HG02642 (cell line): ENCODE measurements around the gene CABP1.
"Not testable (repeated sequence)": the region's sequence is repeated elsewhere in the genome, so short reads cannot be mapped to it uniquely, and the experiment has no call there.

Experiments used
- ATAC-seq: cut with Tn5 transposase; IDR thresholded peaks from one replicate; pipeline ENCODE4 v1.9.1; 2021; ENCODE audit warnings: mild to moderate bottlenecking; ENCODE audit not compliant: unreplicated experiment, poor library complexity

Gene CABP1

DNA sequence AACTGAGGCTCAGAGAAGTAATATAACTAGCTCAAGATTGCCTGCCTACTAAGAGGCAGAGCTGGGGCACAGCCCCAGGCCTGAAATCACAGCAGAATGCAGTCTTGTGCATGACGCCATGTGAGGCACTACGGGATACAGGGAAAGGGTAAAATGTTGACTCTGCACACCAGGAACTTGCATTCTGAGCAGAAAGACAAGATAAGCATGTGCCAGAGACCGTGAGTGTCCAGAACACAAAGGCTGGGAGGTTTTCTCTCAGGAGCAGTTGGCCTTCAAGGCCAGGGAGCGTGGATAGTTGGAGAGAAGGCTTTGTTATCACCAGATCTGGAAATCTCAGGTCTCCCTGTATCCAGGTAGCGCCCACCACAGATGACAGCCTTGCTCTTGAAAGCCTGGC is 23.3 kb downstream of the CABP1 start:
- ATAC-seq: no peak

DNA sequence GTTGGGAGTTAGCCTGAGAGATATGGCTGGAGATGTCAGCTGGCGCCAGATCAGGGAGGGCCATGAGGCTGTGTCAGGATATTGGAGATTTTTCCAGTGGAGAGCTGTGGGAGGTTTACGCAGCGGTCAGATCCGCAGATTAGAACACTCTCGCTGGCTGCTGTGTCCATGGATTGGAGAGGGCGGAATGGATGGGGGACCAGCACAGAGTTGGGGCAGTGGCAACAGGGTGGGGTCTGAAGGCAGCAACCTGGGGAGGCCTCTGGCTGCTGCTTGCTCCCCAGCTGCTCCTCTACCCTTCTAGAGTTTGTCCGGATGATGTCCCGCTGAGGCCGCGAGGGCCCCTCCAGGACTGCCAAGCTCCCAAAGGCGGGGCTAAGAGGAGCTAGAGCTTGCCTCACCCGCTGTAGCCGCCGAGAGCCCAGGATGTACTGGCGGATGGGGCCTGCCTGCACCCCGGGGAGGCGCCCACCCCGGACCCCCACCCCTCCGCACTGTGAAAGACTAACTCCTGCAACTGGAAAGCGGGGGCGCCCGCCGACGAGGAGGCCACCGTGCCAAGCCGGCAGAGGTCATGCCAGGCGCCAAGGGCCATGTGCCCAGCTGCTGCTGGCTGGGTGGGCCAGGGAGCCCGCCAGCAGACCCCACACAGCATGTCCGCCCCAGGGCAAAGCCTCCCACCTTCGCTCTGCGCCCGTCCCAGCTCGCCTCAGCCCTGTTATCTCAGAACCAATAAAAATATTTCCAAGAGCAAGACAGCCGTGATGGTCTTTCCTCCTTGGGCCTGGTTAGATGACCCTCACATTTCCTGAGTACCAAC is 26.4 kb downstream of the CABP1 start:
- ATAC-seq: no peak

DNA sequence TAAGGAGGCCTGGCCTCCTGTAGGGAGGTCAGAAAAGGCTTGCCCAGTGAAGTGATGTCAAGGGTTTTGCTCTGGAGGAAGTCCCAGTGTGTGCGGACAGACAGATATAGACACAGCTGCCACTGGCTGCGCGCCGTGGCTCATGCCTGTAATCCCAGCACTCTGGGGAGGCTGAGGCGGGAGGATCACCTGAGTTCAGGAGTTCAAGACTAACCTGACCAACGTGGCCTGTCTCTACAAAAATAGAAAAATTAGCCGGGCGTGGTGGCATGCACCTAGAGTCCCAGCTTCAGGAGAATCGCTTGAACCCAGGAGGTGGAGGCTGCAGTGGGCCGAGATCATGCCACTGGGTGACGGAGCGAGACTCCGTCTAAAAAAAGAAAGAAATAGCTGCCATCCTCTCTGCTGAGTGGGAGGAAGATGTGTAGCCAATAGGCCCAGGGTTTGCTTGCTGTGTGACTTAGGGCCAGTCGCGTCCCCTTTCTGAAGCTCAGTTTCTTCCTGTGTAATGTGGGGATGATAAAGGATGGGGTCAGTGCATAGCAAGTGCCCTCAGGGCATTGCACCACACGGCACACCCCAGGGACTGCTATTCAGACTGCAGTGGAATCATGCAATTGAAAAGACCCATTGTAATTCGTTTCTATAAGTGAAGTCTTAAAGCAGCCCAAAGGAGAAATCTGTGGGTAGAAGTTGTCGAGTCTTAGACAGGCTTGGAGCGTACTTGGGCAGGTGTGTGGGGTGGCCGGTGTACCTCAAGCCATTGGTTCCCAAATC is 27.9 kb downstream of the CABP1 start:
- ATAC-seq: no peak

DNA sequence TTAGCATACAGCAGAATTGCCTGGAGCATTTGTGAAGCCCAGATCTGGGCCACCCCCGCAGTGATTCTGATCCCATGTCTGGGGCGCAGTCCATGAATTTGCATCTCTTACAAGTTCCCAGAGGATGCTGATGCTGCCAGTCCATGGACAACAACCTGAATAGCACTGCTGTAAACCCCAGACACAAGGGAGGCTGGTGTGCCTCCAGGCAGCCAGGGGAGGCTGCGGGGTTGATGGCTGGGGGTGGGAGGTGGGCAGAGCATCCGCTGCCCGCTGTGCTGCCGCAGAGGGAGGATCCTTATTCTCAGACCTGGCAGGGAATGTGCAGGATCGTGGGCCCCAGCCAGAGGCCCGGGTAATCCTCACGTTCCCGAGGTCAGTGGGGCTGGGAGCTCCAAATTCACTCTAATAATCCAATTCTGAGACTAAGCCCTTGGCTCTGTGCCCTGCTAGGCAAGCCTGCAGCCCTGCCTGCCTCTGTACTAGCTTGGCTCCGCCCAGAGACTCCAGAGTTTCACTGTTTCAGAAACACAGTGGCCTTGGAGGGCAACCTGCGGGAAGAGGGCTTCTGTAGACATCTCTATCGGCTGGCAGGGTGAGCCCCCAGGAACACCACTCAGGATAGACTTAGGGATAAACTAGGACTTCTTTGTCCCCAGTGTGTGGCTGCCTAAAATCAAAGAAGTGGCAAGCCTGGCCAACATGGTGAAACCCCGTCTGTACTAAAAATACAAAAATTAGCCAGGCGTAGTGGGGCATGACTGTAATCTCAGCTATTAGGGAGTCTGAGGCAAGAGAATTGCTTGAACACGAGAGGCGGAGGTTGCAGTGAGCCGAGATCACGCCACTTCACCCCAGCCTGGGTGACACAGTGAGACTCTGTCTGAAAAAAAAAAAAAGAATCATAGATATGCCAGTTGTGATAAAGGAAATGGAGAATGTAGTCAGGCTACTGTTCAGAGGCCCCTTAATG is 28.7 kb downstream of the CABP1 start:
- peak; percentile 64 for ATAC-seq

DNA sequence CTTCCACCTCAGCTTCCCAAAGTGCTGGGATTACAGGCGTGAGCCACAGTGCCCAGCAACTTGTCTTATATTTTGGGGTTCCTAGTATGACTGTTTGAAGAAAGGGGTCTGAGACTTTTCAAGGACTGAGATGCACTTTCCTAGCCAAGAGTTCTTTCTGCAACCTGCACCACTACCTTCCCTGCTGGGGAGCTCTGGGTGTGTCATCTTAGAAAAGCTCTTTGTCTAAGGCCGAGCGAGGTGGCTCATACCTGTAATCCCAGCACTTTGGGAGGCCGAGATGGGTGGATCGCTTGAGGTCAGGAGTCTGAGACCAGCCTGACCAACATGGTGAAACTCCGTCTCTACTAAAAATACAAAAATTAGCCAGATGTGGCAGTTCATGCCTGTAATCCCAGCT is 29.8 kb downstream of the CABP1 start:
- ATAC-seq: not testable (repeated sequence)

DNA sequence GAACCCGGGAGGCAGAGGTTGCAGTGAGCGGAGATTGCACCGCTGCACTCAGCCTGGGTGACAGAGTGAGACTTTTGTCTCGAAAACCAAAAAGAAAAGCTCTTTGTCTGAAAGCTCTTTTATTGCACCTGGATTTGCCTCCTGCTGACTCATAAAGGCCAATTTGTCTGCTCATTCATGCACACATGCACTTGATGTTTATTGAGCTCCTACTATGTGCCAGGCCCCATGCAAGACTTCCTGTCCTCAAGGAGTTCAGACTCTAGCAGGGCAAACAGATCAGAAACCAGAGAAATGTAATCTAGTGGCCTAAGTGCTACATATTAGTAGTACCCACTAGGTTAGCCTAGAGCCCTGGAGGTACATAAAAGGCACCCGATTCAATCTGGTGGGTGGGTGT is 30.2 kb downstream of the CABP1 start:
- ATAC-seq: no peak

DNA sequence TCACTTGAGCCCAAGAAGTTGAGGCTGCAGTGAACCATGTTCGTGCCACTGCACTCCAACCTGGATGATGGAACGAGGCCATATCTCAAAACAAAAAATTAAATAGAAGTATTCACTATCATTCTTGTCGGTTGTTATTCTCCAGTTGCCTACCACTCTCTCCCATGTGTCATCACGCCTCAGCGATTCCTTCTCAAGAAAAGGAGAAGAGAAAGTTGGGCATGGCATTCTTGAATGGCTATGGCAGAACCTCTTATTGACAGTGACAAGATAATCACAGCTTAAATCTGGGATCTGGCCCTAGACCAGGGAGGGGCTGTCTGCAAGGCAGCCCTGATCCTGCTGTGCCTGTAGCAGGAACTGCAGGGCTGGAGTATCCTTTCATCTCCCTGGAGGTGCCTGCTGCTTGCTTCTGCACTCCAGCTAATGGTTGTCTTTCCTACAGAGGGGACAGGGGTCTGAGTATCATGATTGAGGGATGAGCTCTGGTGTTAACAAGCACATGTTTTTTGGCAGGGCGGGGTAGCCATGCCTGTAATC is 33.7 kb downstream of the CABP1 start:
- ATAC-seq: no peak

DNA sequence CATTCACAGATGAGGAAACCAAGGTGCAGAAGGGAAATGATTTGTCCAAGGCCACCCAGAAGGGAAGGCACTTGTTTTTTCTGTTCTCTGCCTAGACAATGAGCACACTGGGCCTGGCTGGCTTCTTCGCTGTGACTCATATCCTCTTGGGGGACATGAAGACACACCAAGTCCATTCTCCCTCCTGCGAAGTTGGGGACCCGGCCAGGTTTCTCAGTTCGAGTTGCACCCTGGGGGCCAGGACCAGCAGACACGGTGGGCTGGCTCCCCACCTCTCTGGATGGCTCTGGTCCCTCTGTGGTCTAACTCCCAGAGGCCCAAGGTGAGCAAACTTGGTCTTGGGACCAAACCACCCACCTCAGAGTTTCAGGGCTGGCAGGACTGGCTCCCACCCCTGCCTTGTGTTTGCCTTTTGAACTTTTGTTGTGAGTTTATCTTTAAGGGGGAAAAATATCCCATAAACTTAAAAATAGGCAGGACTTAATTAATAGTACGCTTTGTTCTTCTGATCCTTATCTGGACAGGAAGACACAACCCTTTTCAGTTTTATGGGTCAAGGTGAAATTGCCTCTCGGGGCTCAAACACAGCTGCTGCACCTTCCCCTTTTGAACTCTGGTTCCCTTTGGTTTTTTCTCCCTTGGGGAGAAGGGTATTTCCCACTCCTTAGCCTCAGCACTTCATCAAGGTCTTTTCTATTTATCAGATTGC is 37.5 kb downstream of the CABP1 start:
- peak; percentile 51 for ATAC-seq

DNA sequence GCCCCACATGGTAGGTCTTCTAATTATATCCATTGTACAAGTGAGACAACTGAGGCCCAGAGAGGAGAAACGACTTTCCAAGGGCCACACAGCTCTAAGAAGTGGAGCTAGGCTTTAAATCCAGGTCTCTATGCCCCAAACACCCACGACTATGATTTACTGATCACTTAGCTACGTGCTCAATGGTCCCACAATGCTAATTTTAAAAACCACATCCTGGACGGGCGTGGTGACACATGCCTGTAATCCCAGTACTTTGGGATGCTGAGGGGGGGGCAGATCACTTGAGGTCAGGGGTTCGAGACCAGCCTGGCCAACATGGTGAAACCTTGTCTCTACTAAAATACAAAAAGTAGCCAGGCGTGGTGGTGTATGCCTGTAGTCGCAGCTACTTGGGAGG is 38.1 kb downstream of the CABP1 start:
- no peak for ATAC-seq

DNA sequence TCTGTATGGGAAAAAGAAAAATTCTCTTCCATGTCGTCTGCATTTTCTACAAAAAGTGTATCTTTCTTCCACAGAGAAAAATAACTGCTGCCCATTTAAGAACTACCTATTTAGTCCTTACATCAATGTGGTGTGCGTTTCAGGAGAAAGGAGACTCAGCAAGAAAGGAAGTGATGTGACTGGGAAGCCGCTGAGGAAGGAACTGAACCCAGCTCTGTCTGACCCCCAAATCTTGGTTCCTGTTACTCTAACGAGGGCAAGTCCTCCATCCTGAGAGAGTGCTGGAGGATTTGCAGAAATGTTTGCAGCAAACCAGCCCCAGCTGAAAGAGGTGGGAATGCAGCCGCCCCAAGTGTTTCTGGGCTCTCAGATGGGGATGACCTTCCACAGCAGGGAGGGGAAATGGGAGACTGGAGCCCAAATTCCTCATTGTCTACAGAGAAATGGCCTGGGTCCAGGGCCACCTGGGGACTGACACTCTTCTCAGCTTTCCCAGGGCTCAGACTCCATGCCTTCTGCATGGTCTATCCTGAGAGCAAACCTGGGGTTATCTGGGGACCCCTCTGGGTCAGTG is 39.8 kb downstream of the CABP1 start:
- no peak for ATAC-seq

DNA sequence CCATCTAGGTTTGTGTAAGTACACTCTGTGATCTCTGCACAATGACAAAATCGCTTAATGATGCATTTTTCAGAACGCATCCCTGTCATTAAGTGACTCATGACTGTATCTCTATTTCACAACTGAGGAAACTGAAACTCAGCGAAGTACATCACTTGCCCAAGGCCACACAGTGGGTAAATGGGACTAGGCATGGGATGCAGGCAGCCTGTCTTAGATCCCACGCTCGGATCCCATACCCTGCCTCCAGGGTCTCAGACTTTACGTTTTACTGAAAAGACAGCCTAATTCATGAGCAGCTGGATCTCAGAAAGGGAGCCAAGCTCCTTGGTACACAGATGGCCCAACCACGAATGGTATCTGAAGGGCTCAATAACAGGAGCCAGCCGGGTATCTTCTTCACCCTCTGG is 44.1 kb downstream of the CABP1 start:
- ATAC-seq: no peak

DNA sequence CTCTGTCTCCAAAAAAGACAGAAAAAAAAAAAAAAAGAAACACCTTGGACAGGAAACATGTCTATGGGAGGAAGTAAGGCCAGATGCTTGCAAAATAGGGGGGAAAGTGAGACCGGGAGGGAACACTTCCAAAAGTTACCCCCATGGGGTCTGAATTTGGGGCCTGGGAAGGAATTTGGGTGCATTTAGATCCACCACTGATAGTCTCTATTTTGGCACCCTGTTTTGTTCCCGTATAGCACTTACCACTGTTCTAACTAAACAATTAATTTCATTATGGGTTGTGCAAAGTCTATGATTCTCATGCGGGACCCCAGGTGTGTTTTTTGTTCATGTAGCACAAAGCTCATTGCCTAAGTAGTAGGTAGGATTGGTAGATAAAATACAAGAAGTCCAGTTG is 45.1 kb downstream of the CABP1 start:
- no peak for ATAC-seq

DNA sequence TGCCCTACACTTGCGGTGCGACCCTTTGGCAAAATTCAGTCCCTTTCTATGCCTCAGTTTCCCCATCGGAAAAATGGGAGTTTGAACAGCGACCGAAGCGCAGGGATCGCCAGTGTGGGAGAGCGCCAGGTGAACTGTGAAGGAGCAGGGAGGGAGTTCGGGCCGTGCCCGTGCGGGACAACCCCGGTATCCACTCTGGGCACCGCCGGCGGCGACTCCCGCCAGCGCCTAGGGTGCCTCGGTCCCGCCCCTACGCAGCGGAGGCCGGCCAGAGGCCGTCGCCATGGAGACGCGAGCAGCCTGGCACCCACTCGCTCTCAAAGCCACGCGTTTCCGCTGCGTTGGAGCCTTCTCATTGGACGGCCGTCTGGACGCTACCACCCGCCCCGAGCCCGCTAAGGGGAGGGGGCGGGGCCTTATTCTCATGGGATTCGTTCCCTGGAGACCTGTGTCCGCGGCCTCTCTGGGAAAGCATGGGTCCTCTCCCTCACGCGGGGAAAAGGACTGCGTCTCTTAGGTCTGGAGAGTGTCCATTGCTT is 45.8 kb downstream of the CABP1 start:
- peak; percentile 80 for ATAC-seq

DNA sequence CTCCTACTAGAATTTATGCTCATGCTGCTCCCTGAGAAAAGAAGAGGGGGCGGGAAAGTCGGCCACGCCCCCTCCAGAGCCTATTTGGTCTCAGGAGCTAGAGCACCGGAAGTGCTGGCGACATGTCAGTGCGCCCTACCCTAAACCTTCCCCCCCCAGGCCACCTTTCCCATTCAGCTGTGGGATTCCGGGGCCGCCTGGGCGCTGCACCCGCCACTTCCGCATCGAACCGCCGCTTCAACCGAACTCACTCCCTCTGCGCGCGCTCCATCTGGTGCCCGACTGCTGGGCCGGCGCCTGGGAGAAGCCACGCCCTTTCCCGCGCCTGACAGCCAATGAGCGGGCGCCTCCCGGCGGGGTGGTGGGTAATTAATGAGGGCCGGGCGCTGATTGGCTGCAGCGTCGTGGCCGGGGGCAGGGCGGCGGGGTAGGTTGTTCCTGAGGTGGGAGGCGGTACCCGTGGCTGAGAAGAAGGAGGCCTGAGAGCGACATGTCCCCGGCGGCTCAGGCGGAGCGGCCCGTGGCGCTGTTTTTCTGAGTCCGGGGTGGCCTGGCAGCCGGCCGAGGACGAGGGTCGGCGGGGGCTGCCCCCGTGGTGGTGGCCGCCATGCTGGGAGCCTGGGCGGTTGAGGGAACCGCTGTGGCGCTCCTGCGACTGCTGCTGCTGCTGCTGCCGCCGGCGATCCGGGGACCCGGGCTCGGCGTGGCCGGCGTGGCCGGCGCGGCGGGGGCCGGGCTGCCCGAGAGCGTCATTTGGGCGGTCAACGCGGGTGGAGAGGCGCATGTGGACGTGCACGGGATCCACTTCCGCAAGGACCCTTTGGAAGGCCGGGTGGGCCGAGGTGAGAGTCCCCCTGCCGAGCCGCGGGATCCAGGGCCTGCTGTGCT is 46.5 kb downstream of the CABP1 start, which contains the start of gene MLEC:
TSS of gene MLEC (plus strand) at position 460 of the 888 bp plus-strand sequence. CDS start at position 608, 148 bp downstream.
- peak; percentile 74 for ATAC-seq

DNA sequence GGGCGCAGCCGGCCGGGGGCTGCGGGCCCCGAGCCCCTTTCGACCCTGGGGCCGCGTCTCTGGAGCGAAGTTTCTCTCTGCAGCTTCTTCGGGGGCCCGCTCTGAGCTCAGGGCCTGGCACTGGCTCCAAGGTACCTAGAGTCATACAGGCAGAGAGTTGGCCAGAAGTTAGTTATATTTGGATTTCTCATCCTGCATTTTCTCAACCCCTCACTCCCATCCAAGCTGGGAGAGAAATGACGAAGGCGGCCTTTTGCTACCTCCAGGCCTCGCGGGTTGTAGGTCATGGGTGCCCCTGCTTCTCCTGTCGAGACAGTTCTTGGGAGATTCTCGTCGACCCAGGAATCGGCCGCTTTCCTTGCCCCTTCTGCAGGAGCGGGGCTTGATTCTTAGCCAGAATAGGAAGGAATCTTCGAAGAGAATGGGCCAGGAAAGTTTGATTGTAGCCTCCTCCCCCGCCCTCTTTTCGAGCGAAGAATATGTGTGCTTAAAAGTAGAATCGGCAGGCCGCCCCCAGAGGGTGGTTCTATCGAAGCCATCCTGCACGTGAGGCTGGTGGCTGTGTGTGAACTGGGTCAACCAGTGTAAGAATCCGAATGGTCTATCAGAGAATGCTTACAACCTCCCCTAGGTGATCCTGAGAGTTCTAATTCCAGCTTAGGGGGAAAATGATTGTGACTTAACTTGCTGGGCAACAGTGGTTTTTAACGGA is 47.3 kb downstream of the CABP1 start:
- no peak for ATAC-seq

DNA sequence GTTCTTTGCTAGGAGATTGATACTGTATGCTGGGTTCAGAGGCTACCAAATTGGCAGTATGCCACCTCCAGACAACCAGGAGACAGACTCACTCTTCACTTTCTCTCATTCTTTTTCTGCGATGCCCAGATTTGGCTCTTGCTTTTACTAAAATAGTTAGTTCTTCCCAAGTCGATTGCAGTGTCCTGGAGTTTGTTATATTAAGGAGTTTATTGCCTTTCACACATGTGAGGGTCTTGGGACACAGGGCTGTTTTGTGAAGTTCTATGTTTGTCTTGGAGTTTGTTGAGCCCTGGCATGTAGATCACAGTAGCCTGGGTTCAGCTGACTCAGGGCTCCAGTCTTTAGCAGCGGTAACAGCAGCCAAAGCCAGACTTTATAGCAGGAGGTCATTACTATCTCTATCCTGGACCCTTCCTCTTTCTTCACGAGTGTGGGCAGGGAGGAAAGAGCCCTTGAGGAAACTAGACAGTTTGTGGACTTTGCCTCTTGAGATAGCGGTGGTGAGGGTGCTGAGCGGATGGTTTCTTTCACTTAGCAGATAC is 48.2 kb downstream of the CABP1 start:
- no peak for ATAC-seq
